Measurements from ENCODE around the gene MDC1. TPM values are rescaled to one million over a fixed set of nuclear protein-coding genes. Genes with fewer than 3 reads are reported as not detected.

The MDC1 gene
- total and polyA plus RNA-seq, 2 of the 13 experiments (the other 11 are each of a cell fraction or from before 2014, with no cell fraction given) = 8.4 to 14.0 TPM

GRCh38 chr6:30721198-30722024 is 4.3 kb upstream of the MDC1 start (continued):
- TF ChIP-seq ARID4A (CRISPR knock-in tag; IDR thresholded peaks at IDR 0.05; ENCODE audit: borderline replicate concordance) (peak; percentile 91), KAT2B (IDR thresholded peaks at IDR 0.05; ENCODE audit: borderline replicate concordance, low read depth, low read length) (no peak), ZNF512 (CRISPR knock-in tag; IDR thresholded peaks at IDR 0.05) (no peak), MEIS1 (CRISPR knock-in tag; IDR thresholded peaks at IDR 0.05; ENCODE audit: borderline replicate concordance) (no peak), ZNF121 (CRISPR knock-in tag; IDR thresholded peaks at IDR 0.05) (peak; percentile 48; the same call in 1 of the 2 replicates), ZNF782 (CRISPR knock-in tag; IDR thresholded peaks at IDR 0.05; ENCODE audit: borderline replicate concordance) (peak; percentile 52; the same call in 1 of the 2 replicates), ZNF777 (CRISPR knock-in tag; IDR thresholded peaks at IDR 0.05) (peak; percentile 26; the same call in 1 of the 2 replicates), RFX3 (CRISPR knock-in tag; IDR thresholded peaks at IDR 0.05) (no peak), SNRNP70 (IDR thresholded peaks at IDR 0.05; ENCODE audit: low read depth, low read length) (no peak), BATF2 (CRISPR knock-in tag; IDR thresholded peaks at IDR 0.05) (no peak), SCMH1 (CRISPR knock-in tag; IDR thresholded peaks at IDR 0.05; ENCODE audit: borderline replicate concordance) (no peak), ZNF780A (CRISPR knock-in tag; IDR thresholded peaks at IDR 0.05) (no peak), RNF219 (CRISPR knock-in tag; IDR thresholded peaks at IDR 0.05) (no peak), TRIM24 (CRISPR knock-in tag; IDR thresholded peaks at IDR 0.05) (no peak), SUZ12 (IDR thresholded peaks at IDR 0.05; ENCODE audit: low read depth, low read length) (no peak), HDAC6 (IDR thresholded peaks at IDR 0.05; ENCODE audit: low read depth, low read length) (no peak), NKX3-1 (CRISPR knock-in tag; IDR thresholded peaks at IDR 0.05) (peak; percentile 80), DMTF1 (CRISPR knock-in tag; IDR thresholded peaks at IDR 0.05) (no peak)

All from HepG2 (cell line).